Measurements from ENCODE around the gene CCL8.

DNA sequence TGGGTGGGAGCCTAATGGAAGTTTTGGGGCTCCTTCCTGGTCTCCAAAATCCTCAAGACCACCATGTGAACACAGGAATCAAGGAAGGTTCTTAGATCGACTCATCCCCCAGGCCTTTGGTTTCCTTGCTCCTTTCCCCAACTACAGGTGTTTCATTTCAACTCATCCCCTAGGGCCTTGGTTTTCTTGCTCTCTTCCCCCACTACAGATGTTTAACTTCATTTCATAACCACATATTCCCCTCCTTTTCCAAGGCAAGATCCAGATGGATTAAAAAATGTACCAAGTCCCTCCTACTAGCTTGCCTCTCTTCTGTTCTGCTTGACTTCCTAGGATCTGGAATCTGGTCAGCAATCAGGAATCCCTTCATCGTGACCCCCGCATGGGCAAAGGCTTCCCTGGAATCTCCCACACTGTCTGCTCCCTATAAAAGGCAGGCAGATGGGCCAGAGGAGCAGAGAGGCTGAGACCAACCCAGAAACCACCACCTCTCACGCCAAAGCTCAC, 33.9 kb upstream of the CCL8 start, which contains the start of gene CCL11:
- TF ChIP-seq, protein P1, sequence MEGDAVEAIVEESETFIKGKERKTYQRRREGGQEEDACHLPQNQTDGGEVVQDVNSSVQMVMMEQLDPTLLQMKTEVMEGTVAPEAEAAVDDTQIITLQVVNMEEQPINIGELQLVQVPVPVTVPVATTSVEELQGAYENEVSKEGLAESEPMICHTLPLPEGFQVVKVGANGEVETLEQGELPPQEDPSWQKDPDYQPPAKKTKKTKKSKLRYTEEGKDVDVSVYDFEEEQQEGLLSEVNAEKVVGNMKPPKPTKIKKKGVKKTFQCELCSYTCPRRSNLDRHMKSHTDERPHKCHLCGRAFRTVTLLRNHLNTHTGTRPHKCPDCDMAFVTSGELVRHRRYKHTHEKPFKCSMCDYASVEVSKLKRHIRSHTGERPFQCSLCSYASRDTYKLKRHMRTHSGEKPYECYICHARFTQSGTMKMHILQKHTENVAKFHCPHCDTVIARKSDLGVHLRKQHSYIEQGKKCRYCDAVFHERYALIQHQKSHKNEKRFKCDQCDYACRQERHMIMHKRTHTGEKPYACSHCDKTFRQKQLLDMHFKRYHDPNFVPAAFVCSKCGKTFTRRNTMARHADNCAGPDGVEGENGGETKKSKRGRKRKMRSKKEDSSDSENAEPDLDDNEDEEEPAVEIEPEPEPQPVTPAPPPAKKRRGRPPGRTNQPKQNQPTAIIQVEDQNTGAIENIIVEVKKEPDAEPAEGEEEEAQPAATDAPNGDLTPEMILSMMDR (IDR thresholded peaks at IDR 0.05; ENCODE audit: low read depth, low read length, poor library complexity, severe bottlenecking): no peak
- TF ChIP-seq EZH2phosphoT487 (IDR thresholded peaks at IDR 0.05; ENCODE audit: borderline replicate concordance, low read length): no peak
